A549 (cell line): ENCODE measurements around the gene LSM14B. TPM values are rescaled to one million over a fixed set of nuclear protein-coding genes. Genes with fewer than 3 reads are reported as not detected.

Experiments
- ATAC-seq, 2 experiments: fragments of 200-7000 bp in 1 of 2; fragments of >200 bp in 1 of 2; cut with Nextera tagmentation in 1 of 2; cut with Tn5 transposase in 1 of 2; 3 replicates each; pipeline versions ENCODE4 v1.8.0 to v1.9.1; 2018 to 2020; ENCODE audit warnings: mild to moderate bottlenecking in 1 of 2, moderate library complexity in 1 of 2
- CTCF ChIA-PET: fragments of 300-600 bp; sonication (Branson Sonifier 250); formaldehyde crosslinking; extraction: SDS; loops from one replicate; lab custom pipeline; 2021; ENCODE audit warnings: antibody characterized with exemption, inconsistent platforms; lab: Yijun Ruan, JAX
- POLR2A ChIA-PET: fragments of 350-600 bp; formaldehyde crosslinking; extraction: SDS; loops from one replicate; lab custom pipeline; 2021; ENCODE audit warnings: antibody characterized with exemption, inconsistent platforms; lab: Yijun Ruan, JAX
- DNase-seq, 2 experiments: peaks; one replicate each; pipeline versions ENCODE4 v3.0.0 to v3.0.0-alpha.2; 2011 to 2016; ENCODE audit warnings: low read depth in 1 of 2, low spot score in 1 of 2
- FAIRE-seq: peaks from 2 replicates; lab custom pipeline; 2011; peaks lifted over from hg19 to GRCh38; lab: Jason Lieb, UNC
- H3K27ac ChIP-seq, 2 experiments: fragments of >200 bp; sonication (Bioruptor Twin); formaldehyde crosslinking; 3 replicates each; pipeline ENCODE4 v1.5.1; 2016 to 2017
- H3K4me1 ChIP-seq: fragments of >200 bp; sonication (Bioruptor Twin); formaldehyde crosslinking; 3 replicates; pipeline ENCODE4 v1.6.1; 2016
- H3K4me2 ChIP-seq: fragments of >200 bp; sonication (Bioruptor Twin); formaldehyde crosslinking; 3 replicates; pipeline ENCODE4 v1.6.1; 2016
- H3K4me3 ChIP-seq: fragments of >200 bp; sonication (Bioruptor Twin); formaldehyde crosslinking; 3 replicates; pipeline ENCODE4 v1.5.1; 2016
- H3K9me3 ChIP-seq: fragments of >200 bp; sonication (Bioruptor Twin); formaldehyde crosslinking; 3 replicates; pipeline ENCODE4 v1.6.1; 2016
- CBX8 ChIP-seq: fragments of 200-600 bp; sonication (generic); IDR thresholded peaks from 2 replicates; pipeline ENCODE4 v1.6.1; 2016
- CEBPB ChIP-seq, 2 experiments: fragments of >200 bp in 1 of 2; sonication (Bioruptor Twin) in 1 of 2; formaldehyde crosslinking in 1 of 2; IDR thresholded peaks; 2 replicates each; pipeline ENCODE4 v1.6.1; 2012 to 2016
- EHF ChIP-seq: fragments of 250-450 bp; sonication (Bioruptor Pico); IDR thresholded peaks from 2 replicates; pipeline ENCODE4 v1.5.0; 2020; ENCODE audit warnings: mild to moderate bottlenecking
- ESRRA ChIP-seq: fragments of 150-350 bp; IDR thresholded peaks from 2 replicates; pipeline ENCODE4 v1.6.1; 2014; ENCODE audit warnings: mild to moderate bottlenecking, low read length, borderline replicate concordance
- HOXB13 ChIP-seq: fragments of 250-450 bp; sonication (Bioruptor Pico); IDR thresholded peaks from 2 replicates; pipeline ENCODE4 v1.5.0; 2020; ENCODE audit warnings: low read depth, mild to moderate bottlenecking, moderate library complexity
- JUN ChIP-seq, 2 experiments: fragments of >200 bp; sonication (Bioruptor Twin); formaldehyde crosslinking; IDR thresholded peaks; 2 replicates in 1 of 2; 3 replicates in 1 of 2; pipeline ENCODE4 v1.6.1; 2016 to 2017
- KDM5A ChIP-seq: fragments of 200-600 bp; sonication (generic); IDR thresholded peaks from 2 replicates; pipeline ENCODE4 v1.6.1; 2016; ENCODE audit warnings: antibody characterized with exemption, mild to moderate bottlenecking
- MAFK ChIP-seq: fragments of 450-650 bp; IDR thresholded peaks from 2 replicates; pipeline ENCODE4 v1.6.1; 2014; ENCODE audit not compliant: partially characterized antibody
- MAZ ChIP-seq: fragments of 150-350 bp; IDR thresholded peaks from 2 replicates; pipeline ENCODE4 v1.6.1; 2014; ENCODE audit warnings: antibody characterized with exemption, low read depth, low read length, borderline replicate concordance
- PHF8 ChIP-seq: fragments of 200-600 bp; sonication (generic); IDR thresholded peaks from 2 replicates; pipeline ENCODE4 v1.6.1; 2016; ENCODE audit warnings: low read depth, mild to moderate bottlenecking, antibody characterized with exemption, moderate library complexity, borderline replicate concordance
- POLR2A ChIP-seq: IDR thresholded peaks from 2 replicates; pipeline ENCODE4 v1.6.1; 2012; ENCODE audit warnings: mild to moderate bottlenecking, low read length
- POLR2AphosphoS2 ChIP-seq: conservative IDR thresholded peaks from 2 replicates; pipeline ENCODE4 v1.6.1; 2012; ENCODE audit warnings: low read length, improper control_type of control experiment, inconsistent platforms
- RAD21 ChIP-seq, 2 experiments: fragments of >200 bp in 1 of 2; sonication (Bioruptor Twin) in 1 of 2; formaldehyde crosslinking in 1 of 2; IDR thresholded peaks in 1 of 2; conservative IDR thresholded peaks in 1 of 2; 2 replicates in 1 of 2; 3 replicates in 1 of 2; pipeline ENCODE4 v1.6.1; 2012 to 2018; ENCODE audit warnings: inconsistent platforms in 1 of 2
- RFX5 ChIP-seq: fragments of 450-650 bp; IDR thresholded peaks from 2 replicates; pipeline ENCODE4 v1.7.1; 2014; ENCODE audit warnings: antibody characterized with exemption, mild to moderate bottlenecking, moderate library complexity
- RNF2 ChIP-seq: fragments of 200-600 bp; sonication (generic); IDR thresholded peaks from 2 replicates; pipeline ENCODE4 v1.6.1; 2016; ENCODE audit warnings: low read depth, mild to moderate bottlenecking, antibody characterized with exemption, moderate library complexity, borderline replicate concordance
- SREBF2 ChIP-seq: fragments of 450-650 bp; IDR thresholded peaks from 2 replicates; pipeline ENCODE4 v1.6.1; 2014; ENCODE audit warnings: mild to moderate bottlenecking, moderate library complexity
- TFCP2L1 ChIP-seq: fragments of 250-450 bp; sonication (Bioruptor Pico); IDR thresholded peaks from 2 replicates; pipeline ENCODE4 v1.5.0; 2021; ENCODE audit warnings: mild to moderate bottlenecking
- ZSCAN20 ChIP-seq: fragments of 250-450 bp; sonication (Bioruptor Pico); IDR thresholded peaks from 2 replicates; pipeline ENCODE4 v1.8.0; 2022; ENCODE audit warnings: mild to moderate bottlenecking, moderate library complexity
- WGBS: methylation state at CpG from one replicate; pipeline ENCODE4 v1.1.6; 2017; ENCODE audit errors: missing lambda C conversion rate; 5-methylcytosine and 5-hydroxymethylcytosine counted together
- polyA plus RNA-seq, 4 experiments: library from polyadenylated mRNA; depleted of rRNA in 3 of 4; stranded (reverse); fragments of >200 nt; fragmentation: RNase III in 1 of 4; extraction: RNeasy Plus Mini Kit Qiagen cat#74134 plus additional on column Dnase treatment in 1 of 4; gene quantifications; 2 replicates in 3 of 4; 3 replicates in 1 of 4; pipeline ENCODE4 v1.2.3, GENCODE V29; 2011 to 2017
- TF ChIP-seq, protein P1 (sequence below): IDR thresholded peaks from 2 replicates; pipeline ENCODE4 v1.6.1; 2012
- TF ChIP-seq, protein P2 (sequence below): fragments of 250-450 bp; sonication (Bioruptor Pico); IDR thresholded peaks from 2 replicates; pipeline ENCODE4 v1.5.0; 2021; ENCODE audit warnings: mild to moderate bottlenecking, moderate library complexity, borderline replicate concordance
- TF ChIP-seq, protein P3 (sequence below): fragments of >200 bp; sonication (Bioruptor Twin); formaldehyde crosslinking; IDR thresholded peaks from 2 replicates; pipeline ENCODE4 v1.6.1; 2016
- TF ChIP-seq, protein P4 (sequence below): fragments of 200-600 bp; sonication (generic); IDR thresholded peaks from 2 replicates; pipeline ENCODE4 v1.6.1; 2016; ENCODE audit warnings: antibody characterized with exemption, mild to moderate bottlenecking, moderate library complexity

The LSM14B gene
- polyA plus RNA-seq, 2 of the 4 experiments (the other 2 are of a cell fraction) = 22.7 to 28.1 TPM

DNA sequence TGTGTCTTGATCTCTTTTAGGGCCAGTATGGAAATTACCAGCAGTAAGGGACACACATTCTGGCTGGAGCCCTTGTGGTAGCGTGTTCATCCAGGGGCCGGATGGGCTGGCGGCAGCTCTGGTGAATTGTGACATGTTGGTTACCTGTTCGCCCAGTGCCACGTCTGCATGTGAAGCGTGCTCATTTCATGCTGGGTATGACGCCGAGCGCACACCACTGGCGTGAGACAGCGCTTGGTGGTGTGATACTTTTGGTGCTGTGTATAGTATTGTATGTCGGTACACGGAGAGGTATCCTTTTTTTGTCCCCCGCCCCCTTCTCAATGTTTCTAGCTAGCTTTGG is 56.9 kb downstream of the LSM14B start:
- no peak overlapping the region for H3K27ac ChIP-seq
- no peak overlapping the region for H3K4me2 ChIP-seq
- no peaks in the 10 kb centered on the region for H3K9me3 ChIP-seq
- ATAC-seq = no peak
- no peak overlapping the region for H3K4me3 ChIP-seq
- H3K4me1 ChIP-seq = peaks cover 10% of the 10 kb centered on the region; the same call in 2 of the 3 replicates
- no peak for DNase-seq
- TF ChIP-seq, protein P1, sequence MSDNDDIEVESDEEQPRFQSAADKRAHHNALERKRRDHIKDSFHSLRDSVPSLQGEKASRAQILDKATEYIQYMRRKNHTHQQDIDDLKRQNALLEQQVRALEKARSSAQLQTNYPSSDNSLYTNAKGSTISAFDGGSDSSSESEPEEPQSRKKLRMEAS = no peak
- TF ChIP-seq, protein P2, sequence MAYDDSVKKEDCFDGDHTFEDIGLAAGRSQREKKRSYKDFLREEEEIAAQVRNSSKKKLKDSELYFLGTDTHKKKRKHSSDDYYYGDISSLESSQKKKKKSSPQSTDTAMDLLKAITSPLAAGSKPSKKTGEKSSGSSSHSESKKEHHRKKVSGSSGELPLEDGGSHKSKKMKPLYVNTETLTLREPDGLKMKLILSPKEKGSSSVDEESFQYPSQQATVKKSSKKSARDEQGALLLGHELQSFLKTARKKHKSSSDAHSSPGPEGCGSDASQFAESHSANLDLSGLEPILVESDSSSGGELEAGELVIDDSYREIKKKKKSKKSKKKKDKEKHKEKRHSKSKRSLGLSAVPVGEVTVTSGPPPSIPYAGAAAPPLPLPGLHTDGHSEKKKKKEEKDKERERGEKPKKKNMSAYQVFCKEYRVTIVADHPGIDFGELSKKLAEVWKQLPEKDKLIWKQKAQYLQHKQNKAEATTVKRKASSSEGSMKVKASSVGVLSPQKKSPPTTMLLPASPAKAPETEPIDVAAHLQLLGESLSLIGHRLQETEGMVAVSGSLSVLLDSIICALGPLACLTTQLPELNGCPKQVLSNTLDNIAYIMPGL (CRISPR knock-in tag) = no peak
- TF ChIP-seq CBX8 = no peak
- no peak for TF ChIP-seq TFCP2L1 (CRISPR knock-in tag)
- ChIA-PET POLR2A (no interaction called here), CTCF (no interaction called here)
- 94% methylated on average over 14 of the region's 14 CpGs for WGBS
- FAIRE-seq = no peak

DNA sequence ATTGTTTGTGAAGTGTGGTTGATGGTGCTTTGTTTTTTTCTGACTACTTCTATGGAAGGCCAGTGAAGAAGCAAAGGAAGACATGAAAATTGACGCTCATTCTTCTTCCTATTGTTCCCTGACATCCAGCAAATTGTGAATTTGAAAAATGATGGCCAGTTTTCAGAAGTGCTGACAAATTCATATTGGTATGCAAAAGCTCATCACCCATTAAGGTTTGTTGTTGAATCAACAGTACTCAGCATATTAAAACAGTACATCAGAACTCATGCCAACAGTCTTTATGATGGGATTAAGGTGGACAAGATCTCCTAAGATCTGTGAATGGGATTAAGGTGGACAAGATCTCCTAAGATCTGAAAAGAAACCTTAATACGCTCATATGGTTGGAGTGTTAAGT is 59.5 kb downstream of the LSM14B start:
- Histone ChIP-seq H3K4me3 (peak overlapping the region; percentile 64), H3K4me2 (peak overlapping the region; percentile 90), H3K4me1 (peaks cover 14% of the 10 kb centered on the region; the same call in 2 of the 3 replicates), H3K9me3 (no peaks in the 10 kb centered on the region), H3K27ac (peak overlapping the region; percentile 85 to 97)
- POLR2A ChIA-PET = no interaction called here
- DNase-seq (no peak), FAIRE-seq (no peak), ATAC-seq (no peak)
- 97% methylated on average over 2 of the region's 2 CpGs for WGBS
- TF ChIP-seq SREBF2 (no peak), MAFK (peak; percentile 28), HOXB13 (CRISPR knock-in tag) (no peak), EHF (no peak)
- TF ChIP-seq, protein P3, sequence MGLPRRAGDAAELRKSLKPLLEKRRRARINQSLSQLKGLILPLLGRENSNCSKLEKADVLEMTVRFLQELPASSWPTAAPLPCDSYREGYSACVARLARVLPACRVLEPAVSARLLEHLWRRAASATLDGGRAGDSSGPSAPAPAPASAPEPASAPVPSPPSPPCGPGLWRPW = no peak
- CTCF ChIA-PET = no interaction called here

DNA sequence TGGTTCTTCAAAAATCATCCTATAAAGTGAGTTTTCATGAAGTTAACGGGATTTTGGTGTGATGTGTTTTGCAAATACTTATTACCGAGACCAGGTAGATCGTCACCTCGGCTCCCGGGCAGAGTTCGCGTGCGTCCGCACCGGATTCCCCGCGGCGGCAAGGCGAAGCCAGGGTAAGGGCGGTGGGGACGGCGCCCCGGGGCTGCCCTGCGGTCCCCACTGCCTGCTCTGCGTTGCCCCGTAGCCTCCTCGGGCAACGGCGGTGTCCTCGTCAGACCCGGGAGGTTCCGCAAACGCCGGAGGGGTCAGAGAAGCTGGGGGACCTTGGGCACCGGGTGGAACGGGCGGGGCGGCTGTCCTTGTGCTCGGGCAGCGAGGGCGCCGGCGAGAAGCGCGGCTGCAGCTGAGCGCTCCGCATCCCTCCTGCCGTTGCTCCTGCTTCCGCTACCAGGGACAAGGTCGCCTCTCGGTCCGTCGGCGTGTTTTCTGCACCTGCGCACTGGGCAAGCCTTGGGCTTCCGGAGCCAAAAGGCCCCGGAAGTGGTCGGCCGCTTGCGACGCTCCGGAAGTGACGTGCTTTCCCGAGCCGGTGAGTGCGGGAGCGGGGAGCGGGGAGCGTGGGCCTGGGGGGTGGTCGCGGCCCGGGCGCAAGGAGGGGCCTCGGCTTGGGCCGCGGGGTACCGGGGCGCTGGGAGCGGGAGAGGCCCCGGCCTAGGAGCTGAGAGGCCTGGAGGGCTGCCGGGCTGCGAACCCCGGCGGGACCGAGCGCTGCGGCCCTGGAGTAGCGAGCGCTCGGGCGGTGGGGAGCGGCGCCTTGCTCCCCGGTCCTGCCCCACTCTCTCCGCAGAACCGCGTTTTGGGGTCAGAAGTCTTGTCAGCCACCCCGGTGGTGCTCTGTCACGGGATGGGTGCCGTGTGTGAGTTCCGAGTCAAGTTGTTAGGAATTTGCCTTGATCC is 60.5 kb downstream of the LSM14B start, which contains the start of gene MTG2:
Gene MTG2, plus strand, starts transcription at position 560 of the 957 bp plus-strand sequence. CDS start 10,393 bp downstream, outside the sequence.
- peak; percentile 98 to 99 for ATAC-seq
- peak within 1 kb of the TSS; percentile 64 for H3K4me3 ChIP-seq
- DNase-seq = peak; percentile 96 to 99
- ChIA-PET CTCF (interaction anchor here (0.5 to 1.1 kb wide), 3 partner anchors 27 to 90 kb away, joined by 3 read pairs; no protein-coding TSS in a partner anchor), POLR2A (interaction anchor here (0.6 to 0.9 kb wide), 2 partner anchors 61 to 119 kb away, joined by 4 to 9 read pairs; no protein-coding TSS in a partner anchor)
- peak within 1 kb of the TSS; percentile 90 for H3K4me2 ChIP-seq
- H3K9me3 ChIP-seq = no peaks in the 10 kb centered on the region
- H3K27ac ChIP-seq = peak within 1 kb of the TSS; percentile 85 to 97
- no peak for FAIRE-seq
- H3K4me1 ChIP-seq = peaks cover 21% of the 10 kb centered on the region; the same call in 2 of the 3 replicates
- WGBS = under 1% methylated on average over 51 of the region's 96 CpGs
- TF ChIP-seq JUN (IDR thresholded peaks at IDR 0.05) (peak; percentile 92 to 98; a peak in 4 of 5 replicates), ESRRA (no peak), PHF8 (peak; percentile 95), KDM5A (peak; percentile 57; the same call in 1 of the 2 replicates), ZSCAN20 (no peak), RAD21 (conservative IDR thresholded peaks at IDR 0.05 in 1 of 2, IDR thresholded peaks at IDR 0.05 in 1 of 2) (no peak), TFCP2L1 (CRISPR knock-in tag) (no peak), POLR2A (peak; percentile 98), EHF (no peak), CEBPB (IDR thresholded peaks at IDR 0.05) (no peak), RFX5 (no peak), POLR2AphosphoS2 (no peak), MAZ (no peak), RNF2 (no peak)
- TF ChIP-seq, protein P1 = peak; percentile 74; the same call in 1 of the 2 replicates
- TF ChIP-seq, protein P4, sequence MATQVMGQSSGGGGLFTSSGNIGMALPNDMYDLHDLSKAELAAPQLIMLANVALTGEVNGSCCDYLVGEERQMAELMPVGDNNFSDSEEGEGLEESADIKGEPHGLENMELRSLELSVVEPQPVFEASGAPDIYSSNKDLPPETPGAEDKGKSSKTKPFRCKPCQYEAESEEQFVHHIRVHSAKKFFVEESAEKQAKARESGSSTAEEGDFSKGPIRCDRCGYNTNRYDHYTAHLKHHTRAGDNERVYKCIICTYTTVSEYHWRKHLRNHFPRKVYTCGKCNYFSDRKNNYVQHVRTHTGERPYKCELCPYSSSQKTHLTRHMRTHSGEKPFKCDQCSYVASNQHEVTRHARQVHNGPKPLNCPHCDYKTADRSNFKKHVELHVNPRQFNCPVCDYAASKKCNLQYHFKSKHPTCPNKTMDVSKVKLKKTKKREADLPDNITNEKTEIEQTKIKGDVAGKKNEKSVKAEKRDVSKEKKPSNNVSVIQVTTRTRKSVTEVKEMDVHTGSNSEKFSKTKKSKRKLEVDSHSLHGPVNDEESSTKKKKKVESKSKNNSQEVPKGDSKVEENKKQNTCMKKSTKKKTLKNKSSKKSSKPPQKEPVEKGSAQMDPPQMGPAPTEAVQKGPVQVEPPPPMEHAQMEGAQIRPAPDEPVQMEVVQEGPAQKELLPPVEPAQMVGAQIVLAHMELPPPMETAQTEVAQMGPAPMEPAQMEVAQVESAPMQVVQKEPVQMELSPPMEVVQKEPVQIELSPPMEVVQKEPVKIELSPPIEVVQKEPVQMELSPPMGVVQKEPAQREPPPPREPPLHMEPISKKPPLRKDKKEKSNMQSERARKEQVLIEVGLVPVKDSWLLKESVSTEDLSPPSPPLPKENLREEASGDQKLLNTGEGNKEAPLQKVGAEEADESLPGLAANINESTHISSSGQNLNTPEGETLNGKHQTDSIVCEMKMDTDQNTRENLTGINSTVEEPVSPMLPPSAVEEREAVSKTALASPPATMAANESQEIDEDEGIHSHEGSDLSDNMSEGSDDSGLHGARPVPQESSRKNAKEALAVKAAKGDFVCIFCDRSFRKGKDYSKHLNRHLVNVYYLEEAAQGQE = 0 out of 2 replicates have a peak, but pooled peaks have one; percentile 22
- TF ChIP-seq, protein P3 = no peak
